Stimulated activated CD4-positive, alpha-beta T cell treated with anti-CD3 and anti-CD28 coated beads, Interleukin-2, amount 100 ng/mL, for 4 hours (primary cell): Measurements from ENCODE around the gene CLDN9.
"Not testable (repeated sequence)": the region's sequence is repeated elsewhere in the genome, so short reads cannot be mapped to it uniquely, and the experiment has no call there.

Experiments used
- DNase-seq: peaks from one replicate; pipeline ENCODE4 v3.0.0-alpha.2; 2020; ENCODE audit warnings: low read depth

The CLDN9 gene

GRCh38 chr16:3032624-3033023 lies 19.9 kb downstream of the CLDN9 start:
- DNase-seq, result no peak

- DNase-seq, result no peak
Measured at GRCh38 chr16:3035289-3035971, 22.7 kb downstream of the CLDN9 start.

DNA sequence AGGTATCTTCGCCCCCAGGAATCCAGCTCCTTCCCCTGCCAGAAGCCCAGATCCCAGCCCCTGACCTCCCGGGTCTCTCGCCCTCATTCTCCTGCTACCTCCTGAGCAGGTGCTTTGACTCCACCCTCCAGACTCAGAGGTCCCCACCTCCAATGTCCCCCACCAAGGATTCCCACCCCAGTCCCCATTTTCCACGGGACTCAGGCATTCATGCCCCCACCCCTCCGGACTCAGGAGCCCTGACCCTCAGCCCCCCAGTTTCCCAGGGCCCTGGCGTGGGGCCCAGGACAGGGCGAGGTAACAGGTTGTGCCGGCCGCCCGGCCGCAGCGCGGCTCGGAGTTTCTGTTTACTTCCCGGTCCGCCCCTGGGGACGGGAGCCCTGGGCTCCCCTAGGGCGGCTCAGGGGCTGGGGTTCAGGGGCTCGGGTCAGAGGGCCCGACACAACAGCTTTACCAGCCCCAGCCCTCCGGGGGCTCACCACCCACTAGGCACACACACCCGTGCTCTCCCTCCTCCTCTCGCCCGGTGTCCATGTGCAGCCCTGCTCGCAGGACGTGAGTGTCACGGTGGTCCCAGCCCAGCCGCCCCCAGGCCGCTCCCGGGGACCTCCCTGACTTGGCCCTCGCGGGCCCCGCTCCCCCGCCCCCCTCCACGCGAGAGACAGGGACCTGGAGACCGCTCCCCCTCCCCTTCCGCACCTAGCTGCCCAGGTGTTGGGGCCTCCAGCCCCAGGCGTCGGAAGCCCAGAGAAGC lies 23.4 kb downstream of the CLDN9 start:
- no peak for DNase-seq

- DNase-seq, result no peak
Measured at GRCh38 chr16:3036726-3037315, 24.1 kb downstream of the CLDN9 start, which contains the start of gene BICDL2. Gene BICDL2 (minus strand): TSS chr16:3036944. CDS start chr16:3035496, 1,448 bp downstream.

DNA sequence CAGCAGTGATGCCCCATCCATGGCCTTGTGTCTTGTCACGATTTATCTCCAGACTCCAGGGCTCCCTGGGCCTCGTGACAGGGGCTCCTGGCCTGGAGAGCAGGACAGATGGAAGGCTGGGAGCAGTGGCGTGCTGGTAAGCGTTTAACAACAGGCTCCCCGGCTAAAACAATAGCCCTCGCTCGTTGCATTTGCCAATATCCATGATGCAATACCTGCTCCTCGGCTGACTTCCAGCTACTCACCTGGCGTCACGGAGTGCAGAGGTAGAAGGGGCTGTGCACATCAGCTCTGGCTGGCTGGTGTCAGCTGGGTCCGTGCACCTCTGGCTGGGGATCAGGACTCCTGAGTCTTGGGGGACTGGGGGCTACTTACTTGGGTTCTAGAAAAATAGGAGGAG lies 25.5 kb downstream of the CLDN9 start:
- DNase-seq, result no peak

- DNase-seq, result no peak
Measured at GRCh38 chr16:3038896-3039295, 26.2 kb downstream of the CLDN9 start.

- DNase-seq, result no peak
Measured at GRCh38 chr16:3042376-3042775, 29.7 kb downstream of the CLDN9 start.

- no peak for DNase-seq
Measured at GRCh38 chr16:3044708-3045107, 32.0 kb downstream of the CLDN9 start.

DNA sequence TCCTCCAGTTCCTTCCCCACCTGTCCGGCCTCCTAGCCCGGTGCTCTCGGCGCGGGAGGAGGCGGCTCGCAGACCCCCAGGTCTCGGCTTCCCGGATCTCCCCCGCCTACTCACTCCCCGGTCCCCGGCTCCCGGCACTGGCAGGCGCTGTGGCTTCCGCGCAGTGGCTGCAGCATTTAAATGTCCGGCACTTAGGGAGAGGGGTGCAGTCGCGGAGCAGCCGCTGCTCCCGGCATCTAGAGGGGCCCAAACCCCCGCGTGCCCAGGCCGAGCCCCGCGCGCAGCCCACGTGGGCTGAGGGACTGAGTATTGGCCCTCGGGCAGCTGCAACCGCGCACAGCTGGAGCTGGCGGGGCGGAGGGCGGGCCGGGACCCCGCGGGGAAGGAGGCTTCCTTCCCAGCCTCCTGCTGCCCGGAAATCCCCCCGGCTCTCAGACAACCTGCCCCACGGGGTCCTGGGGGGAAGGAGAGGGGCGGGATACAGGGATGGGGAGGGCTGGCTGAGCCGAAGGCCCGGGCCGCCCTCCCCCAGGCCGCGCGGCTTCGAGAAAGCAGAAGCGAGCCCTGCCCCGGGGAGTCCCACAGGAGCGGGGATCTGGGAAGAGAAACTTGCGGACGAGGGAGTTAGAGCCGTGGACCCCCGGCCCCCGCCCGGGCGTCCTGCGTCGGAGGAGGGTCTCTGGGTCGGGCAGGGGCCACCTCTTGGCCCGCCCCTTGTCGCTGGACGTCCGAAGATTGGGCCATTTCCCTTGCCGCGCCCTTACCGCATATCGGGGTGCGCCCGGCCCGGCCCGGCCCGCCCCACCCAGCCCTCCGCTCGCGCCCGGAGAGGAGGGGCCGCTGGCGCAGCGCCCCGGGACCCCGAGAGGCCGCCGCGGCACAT lies 33.3 kb downstream of the CLDN9 start, which contains the start of gene MMP25:
MMP25 (plus strand) TSS at position 804 of the 883 bp plus-strand sequence. CDS start 357 bp downstream, outside the sequence.
- no peak for DNase-seq

DNA sequence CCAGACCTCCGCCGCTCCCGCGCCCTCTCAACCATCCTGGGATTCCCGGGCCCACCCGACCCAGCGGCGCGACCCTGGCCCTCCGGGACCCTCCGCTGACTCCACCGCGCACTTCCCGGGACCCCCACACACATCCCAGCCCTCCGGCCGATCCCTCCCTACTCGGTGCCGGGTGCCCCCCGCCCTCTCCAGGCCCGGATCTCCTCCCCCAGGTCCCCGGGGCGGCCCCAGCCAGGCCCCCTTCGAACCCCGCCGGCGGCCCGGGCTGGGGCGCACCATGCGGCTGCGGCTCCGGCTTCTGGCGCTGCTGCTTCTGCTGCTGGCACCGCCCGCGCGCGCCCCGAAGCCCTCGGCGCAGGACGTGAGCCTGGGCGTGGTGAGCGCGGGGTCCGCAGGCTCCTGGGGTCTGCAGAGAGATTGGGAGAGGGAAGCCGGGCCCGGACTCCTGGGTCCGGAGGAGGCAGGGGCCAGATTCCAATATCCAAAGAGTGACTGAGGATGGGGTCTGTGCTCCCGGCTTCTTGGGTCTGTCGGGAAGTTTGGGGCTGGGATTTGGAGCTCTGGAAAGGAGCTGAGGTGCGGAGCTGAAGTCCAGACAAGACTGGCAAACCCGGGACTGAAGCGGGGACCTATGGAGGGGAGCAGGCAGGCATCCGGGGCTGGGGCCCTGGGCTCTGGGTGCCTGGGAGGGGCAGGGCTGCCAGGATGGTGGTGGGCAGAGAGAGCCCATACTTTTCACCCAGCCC lies 34.1 kb downstream of the CLDN9 start:
- no peak for DNase-seq

DNA sequence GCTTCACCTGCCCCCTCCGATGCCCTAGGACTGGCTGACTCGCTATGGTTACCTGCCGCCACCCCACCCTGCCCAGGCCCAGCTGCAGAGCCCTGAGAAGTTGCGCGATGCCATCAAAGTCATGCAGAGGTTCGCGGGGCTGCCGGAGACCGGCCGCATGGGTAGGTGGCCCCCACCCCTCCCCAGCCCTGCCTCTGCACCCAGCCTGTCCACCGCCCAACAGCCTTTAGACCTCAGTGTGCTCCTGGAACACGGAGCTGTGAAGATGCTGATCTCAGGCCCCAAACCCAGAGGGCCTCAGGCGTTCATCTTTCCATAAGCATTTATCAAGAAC lies 34.6 kb downstream of the CLDN9 start:
- no peak for DNase-seq

DNA sequence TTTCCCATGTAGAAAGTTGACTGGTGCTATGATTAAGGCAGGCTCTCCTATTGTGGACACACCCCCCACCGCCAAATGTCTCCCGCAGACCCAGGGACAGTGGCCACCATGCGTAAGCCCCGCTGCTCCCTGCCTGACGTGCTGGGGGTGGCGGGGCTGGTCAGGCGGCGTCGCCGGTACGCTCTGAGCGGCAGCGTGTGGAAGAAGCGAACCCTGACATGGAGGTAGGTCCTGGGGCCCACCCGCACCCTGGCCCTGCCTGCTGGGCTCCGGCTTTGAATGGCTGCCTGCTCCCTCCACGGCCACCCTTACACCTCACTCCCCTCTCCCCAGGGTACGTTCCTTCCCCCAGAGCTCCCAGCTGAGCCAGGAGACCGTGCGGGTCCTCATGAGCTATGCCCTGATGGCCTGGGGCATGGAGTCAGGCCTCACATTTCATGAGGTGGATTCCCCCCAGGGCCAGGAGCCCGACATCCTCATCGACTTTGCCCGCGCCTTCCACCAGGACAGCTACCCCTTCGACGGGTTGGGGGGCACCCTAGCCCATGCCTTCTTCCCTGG lies 37.3 kb downstream of the CLDN9 start:
- no peak for DNase-seq

DNA sequence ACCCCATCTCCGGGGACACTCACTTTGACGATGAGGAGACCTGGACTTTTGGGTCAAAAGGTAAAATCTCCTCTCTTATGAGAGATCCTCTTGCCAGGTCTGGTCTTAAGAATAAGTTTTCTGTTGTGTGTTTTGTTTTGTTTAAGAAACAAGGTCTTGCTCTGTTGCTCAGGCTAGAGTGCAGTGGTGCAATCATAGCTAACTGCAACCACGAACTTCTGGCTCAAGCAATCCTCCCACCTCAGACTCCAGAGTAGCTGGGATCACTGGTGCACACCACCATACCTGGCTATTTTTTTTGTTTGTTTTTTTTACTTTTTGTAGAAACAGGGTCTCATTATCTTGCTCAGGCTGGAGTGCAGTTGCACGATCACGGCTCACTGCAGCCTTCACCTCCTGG lies 37.8 kb downstream of the CLDN9 start:
- no peak for DNase-seq

- DNase-seq, result no peak
Measured at GRCh38 chr16:3051009-3051408, 38.3 kb downstream of the CLDN9 start.

GRCh38 chr16:3051494-3051893 lies 38.8 kb downstream of the CLDN9 start:
- no peak for DNase-seq

GRCh38 chr16:3052571-3053329 lies 40.0 kb downstream of the CLDN9 start:
- not testable (repeated sequence) for DNase-seq

- DNase-seq, result not testable (repeated sequence)
Measured at GRCh38 chr16:3053330-3053710, 40.6 kb downstream of the CLDN9 start.

DNA sequence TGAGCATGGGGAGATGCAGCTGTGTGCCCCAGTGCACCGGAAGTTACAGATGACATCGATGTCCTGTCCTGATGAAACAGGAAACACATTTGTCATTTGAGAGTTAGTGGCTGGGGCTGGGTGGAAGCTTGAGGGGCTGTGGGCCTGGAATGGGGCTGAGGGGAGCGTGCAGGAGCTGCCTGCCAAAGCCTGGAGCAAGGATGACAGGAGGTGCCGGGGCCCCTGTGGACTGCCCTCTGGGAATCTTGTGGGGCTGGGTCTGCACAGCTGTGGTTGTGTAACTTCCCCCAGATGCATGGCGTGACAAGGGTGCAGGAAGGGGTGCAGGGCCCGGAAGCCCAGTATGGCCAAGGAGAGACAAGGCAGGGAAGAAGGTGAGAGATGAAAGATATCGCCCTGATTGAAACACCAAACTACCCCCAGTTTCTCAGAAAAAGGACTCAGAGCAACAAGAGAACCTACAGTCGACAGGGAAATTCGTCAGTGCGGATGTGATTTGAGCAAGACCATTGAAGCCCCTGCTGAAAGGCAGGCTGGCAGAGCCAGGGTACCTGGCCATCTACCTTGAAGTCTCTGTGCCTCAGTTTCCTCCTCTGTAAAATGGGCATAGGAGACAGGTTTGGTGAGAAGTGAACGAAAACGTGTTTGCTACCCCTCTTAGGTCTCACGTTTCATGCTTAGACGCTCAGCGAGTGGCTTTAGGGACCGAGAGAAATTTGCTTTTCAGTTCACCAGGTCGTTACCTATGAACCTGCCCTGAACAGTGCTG lies 42.4 kb downstream of the CLDN9 start:
- DNase-seq, result no peak

DNA sequence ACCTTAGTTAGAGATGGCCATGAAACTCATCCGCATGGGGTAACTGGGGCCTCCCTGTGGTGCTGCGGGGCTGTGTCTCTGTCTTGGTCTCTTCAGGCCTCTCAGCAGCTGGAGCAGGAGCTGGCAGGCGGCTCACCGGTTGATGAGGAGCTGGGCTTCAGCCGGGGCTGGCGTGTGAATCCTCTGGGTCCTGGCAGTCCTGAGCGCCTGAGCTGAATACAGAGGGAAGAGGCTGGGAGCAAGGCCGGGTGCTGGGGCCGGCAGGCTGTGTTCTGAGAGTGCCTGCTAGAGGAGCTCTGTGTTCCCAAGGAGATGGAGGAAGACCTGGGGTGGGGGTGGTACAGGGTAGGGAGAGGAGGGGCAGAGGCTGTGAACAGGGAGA lies 43.0 kb downstream of the CLDN9 start:
- DNase-seq, result not testable (repeated sequence)
